ENCODE measurements around the gene SMG6. TPM values are rescaled to one million over a fixed set of nuclear protein-coding genes. Genes with fewer than 3 reads are reported as not detected.

SMG6 gene
- total and polyA plus RNA-seq, 2 of the 8 experiments (the other 6 are each of a cell fraction or from before 2014, with no cell fraction given), result 18.5 to 25.2 TPM

DNA sequence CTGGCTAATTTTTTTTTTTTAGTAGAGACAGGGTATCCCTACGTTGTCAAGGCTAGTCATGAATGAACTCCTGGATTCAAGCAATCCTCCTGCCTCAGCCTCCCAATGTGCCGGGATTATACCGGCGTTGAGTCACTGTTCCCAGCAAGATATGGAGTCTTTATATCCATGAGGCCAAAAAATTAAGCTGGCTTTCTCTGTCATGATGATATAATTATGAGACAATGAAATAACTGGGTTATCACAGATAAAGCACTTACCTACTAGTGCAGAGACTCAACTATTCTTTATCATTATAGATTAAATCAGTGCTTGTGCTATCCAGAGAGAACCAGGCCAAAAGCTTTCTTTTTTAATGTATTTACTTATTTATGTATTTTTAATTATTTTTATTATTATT, 36.2 kb downstream of the SMG6 start:
- Histone ChIP-seq H3K9ac (replicated peaks in 1 of 4; ENCODE audit: extremely low read depth in 1 of 4, low read depth in 3 of 4, low read length in 3 of 4) (no peak overlapping the region), H2BK5ac (ENCODE audit: low read depth, low read length) (no peak overlapping the region), H2AK5ac (ENCODE audit: low read depth, low read length) (no peak overlapping the region), H2BK120ac (replicated peaks; ENCODE audit: low read depth, low read length) (no peak overlapping the region), H3K27ac (ENCODE audit: low read depth, low read length) (no peak overlapping the region), H3K18ac (ENCODE audit: extremely low read depth, low read length) (no peak overlapping the region), H3K4me3 (ENCODE audit: extremely low read depth in 1 of 4, insufficient read depth in 2 of 4, low read depth in 3 of 4, low read length in 4 of 4) (no peak overlapping the region), H4K91ac (replicated peaks; ENCODE audit: insufficient read length, low read length) (no peak overlapping the region), H2BK15ac (ENCODE audit: low read length) (no peak overlapping the region), H3K9me3 (ENCODE audit: insufficient read depth in 2 of 2, low read depth in 1 of 2, low read length in 1 of 2) (no peaks in the 10 kb centered on the region), H3K56ac (replicated peaks; ENCODE audit: insufficient read length, low read depth, low read length) (no peak overlapping the region), H3K14ac (ENCODE audit: insufficient read length) (no peak overlapping the region), H3K79me2 (ENCODE audit: control insufficient read depth in 1 of 2, insufficient read depth in 2 of 2, low read length in 2 of 2) (no peaks in the 10 kb centered on the region), H4K20me1 (replicated peaks in 1 of 2; ENCODE audit: control insufficient read depth in 1 of 2, insufficient read depth in 2 of 2, low read length in 2 of 2) (peaks cover 1 to 4% of the 10 kb centered on the region in 2 experiments), H4K8ac (ENCODE audit: extremely low read depth, insufficient read depth, low read length) (no peak overlapping the region), H2BK20ac (ENCODE audit: low read length) (no peak overlapping the region), H2BK12ac (ENCODE audit: low read depth, low read length) (no peak overlapping the region), H3K23me2 (ENCODE audit: low read depth, low read length) (no peaks in the 10 kb centered on the region), H3K4me2 (ENCODE audit: insufficient read depth in 1 of 2, low read depth in 2 of 2, low read length in 2 of 2) (no peak overlapping the region), H3K27me3 (replicated peaks in 1 of 4; ENCODE audit: control insufficient read depth in 3 of 4, extremely low read depth in 1 of 4, insufficient read depth in 3 of 4, low read length in 3 of 4) (no peaks in the 10 kb centered on the region), H3K36me3 (ENCODE audit: control insufficient read depth in 2 of 4, insufficient read depth in 4 of 4, low read length in 3 of 4) (no peaks in the 10 kb centered on the region; a peak in 1 of 8 replicates), H3K79me1 (ENCODE audit: low read depth, low read length) (no peaks in the 10 kb centered on the region), H4K5ac (ENCODE audit: insufficient read length, low read depth, low read length) (no peak overlapping the region), H3K4ac (replicated peaks; ENCODE audit: insufficient read length, low read depth, low read length) (no peak overlapping the region), H2AFZ (ENCODE audit: low read length) (no peak overlapping the region), H3K23ac (ENCODE audit: insufficient read length) (no peak overlapping the region), H3K4me1 (replicated peaks in 1 of 4; ENCODE audit: control insufficient read depth in 3 of 4, insufficient read depth in 4 of 4, low read length in 3 of 4) (no peaks in the 10 kb centered on the region)
- WGBS, 2 experiments (ENCODE audit: extremely low coverage in 1 of 2, insufficient coverage in 1 of 2, insufficient read length in 1 of 2, insufficient replicate concordance in 2 of 2, low coverage in 1 of 2, low lambda C conversion rate in 2 of 2, missing lambda C conversion rate in 1 of 2), result 87% methylated on average over 4 of the region's 4 CpGs; no CpG with 5 or more reads in 1 of the 2 experiments
- POLR2A ChIA-PET (ENCODE audit: partially characterized antibody), result no interaction called here
- DNase-seq (ENCODE audit: low read depth in 1 of 2, low spot score in 2 of 2) (no peak), FAIRE-seq (no peak)
- TF ChIP-seq CHD2 (IDR thresholded peaks at IDR 0.05; ENCODE audit: low read length), result no peak
- no peak for TF ChIP-seq RNF2 (IDR thresholded peaks at IDR 0.05; ENCODE audit: borderline replicate concordance, low read depth, low read length, missing control alignments, poor library complexity, severe bottlenecking)
- no peak for TF ChIP-seq SAP30 (IDR thresholded peaks at IDR 0.05; ENCODE audit: insufficient read depth, insufficient replicate concordance, low read length)
- no peak for TF ChIP-seq EGR1 (IDR thresholded peaks at IDR 0.05; ENCODE audit: borderline replicate concordance, low read depth, low read length)
- TF ChIP-seq, protein P1, sequence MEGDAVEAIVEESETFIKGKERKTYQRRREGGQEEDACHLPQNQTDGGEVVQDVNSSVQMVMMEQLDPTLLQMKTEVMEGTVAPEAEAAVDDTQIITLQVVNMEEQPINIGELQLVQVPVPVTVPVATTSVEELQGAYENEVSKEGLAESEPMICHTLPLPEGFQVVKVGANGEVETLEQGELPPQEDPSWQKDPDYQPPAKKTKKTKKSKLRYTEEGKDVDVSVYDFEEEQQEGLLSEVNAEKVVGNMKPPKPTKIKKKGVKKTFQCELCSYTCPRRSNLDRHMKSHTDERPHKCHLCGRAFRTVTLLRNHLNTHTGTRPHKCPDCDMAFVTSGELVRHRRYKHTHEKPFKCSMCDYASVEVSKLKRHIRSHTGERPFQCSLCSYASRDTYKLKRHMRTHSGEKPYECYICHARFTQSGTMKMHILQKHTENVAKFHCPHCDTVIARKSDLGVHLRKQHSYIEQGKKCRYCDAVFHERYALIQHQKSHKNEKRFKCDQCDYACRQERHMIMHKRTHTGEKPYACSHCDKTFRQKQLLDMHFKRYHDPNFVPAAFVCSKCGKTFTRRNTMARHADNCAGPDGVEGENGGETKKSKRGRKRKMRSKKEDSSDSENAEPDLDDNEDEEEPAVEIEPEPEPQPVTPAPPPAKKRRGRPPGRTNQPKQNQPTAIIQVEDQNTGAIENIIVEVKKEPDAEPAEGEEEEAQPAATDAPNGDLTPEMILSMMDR (IDR thresholded peaks at IDR 0.05; ENCODE audit: control extremely low read depth in 1 of 3, insufficient read depth in 1 of 3, low read depth in 1 of 3, low read length in 3 of 3), result no peak
- no peak for TF ChIP-seq CBX8 (IDR thresholded peaks at IDR 0.05; ENCODE audit: borderline replicate concordance, low read depth, low read length)
- no peak for TF ChIP-seq SIX5 (IDR thresholded peaks at IDR 0.05; ENCODE audit: low read depth, low read length)
- no peak for TF ChIP-seq PHF8 (conservative IDR thresholded peaks at IDR 0.05; ENCODE audit: low read depth, low read length)
- CTCF ChIA-PET (ENCODE audit: partially characterized antibody), result no interaction called here
